RWPE2 (cell line): Measurements from ENCODE around the gene NEDD8.

Experiments
- ATAC-seq: fragments of 200-7000 bp; cut with Tn5 transposase; 3 replicates; pipeline ENCODE4 v1.9.1; 2021; ENCODE audit warnings: low read depth
- DNase-seq: peaks from one replicate; pipeline ENCODE4 v3.0.0-alpha.2; 2020; ENCODE audit warnings: low spot score
- H3K27ac ChIP-seq: fragments of 450-650 bp; 2 replicates; pipeline ENCODE4 v1.5.1; 2017; ENCODE audit warnings: mild to moderate bottlenecking; ENCODE audit not compliant: poor library complexity, severe bottlenecking
- H3K27me3 ChIP-seq: fragments of 250-450 bp; sonication (Bioruptor Pico); 2 replicates; pipeline ENCODE4 v1.5.1; 2021; ENCODE audit warnings: mild to moderate bottlenecking, moderate library complexity; ENCODE audit not compliant: insufficient read depth, poor library complexity, severe bottlenecking
- H3K36me3 ChIP-seq: fragments of 250-450 bp; sonication (Bioruptor Pico); 2 replicates; pipeline ENCODE4 v1.5.1; 2020; ENCODE audit warnings: low read depth, mild to moderate bottlenecking, moderate library complexity
- H3K4me1 ChIP-seq: fragments of 250-450 bp; sonication (Bioruptor Pico); 2 replicates; pipeline ENCODE4 v1.5.1; 2021; ENCODE audit warnings: mild to moderate bottlenecking, moderate library complexity; ENCODE audit not compliant: insufficient read depth, poor library complexity, severe bottlenecking
- H3K4me3 ChIP-seq: fragments of 250-450 bp; sonication (Bioruptor Pico); 2 replicates; pipeline ENCODE4 v1.5.1; 2021; ENCODE audit warnings: mild to moderate bottlenecking, moderate library complexity; ENCODE audit not compliant: severe bottlenecking
- H3K9me3 ChIP-seq: fragments of 250-450 bp; sonication (Bioruptor Pico); 2 replicates; pipeline ENCODE4 v1.5.1; 2021; ENCODE audit warnings: mild to moderate bottlenecking, moderate library complexity; ENCODE audit not compliant: severe bottlenecking
- CTCF ChIP-seq: fragments of 450-650 bp; IDR thresholded peaks from one replicate; pipeline ENCODE4 v1.5.1; 2017; ENCODE audit warnings: mild to moderate bottlenecking, moderate library complexity; ENCODE audit not compliant: poor library complexity, severe bottlenecking

Gene NEDD8

GRCh38 chr14:24215495-24216344 lies 16.4 kb downstream of the NEDD8 start, which contains the start of gene MDP1:
MDP1 (minus strand) TSS chr14:24216066; CDS start chr14:24215955, 111 bp downstream.
- peak; percentile 55 for ATAC-seq
- peak within 1 kb of the TSS; percentile 82 for H3K27ac ChIP-seq

GRCh38 chr14:24213866-24214662 lies 18.1 kb downstream of the NEDD8 start:
- H3K27me3 ChIP-seq, result no peaks in the 10 kb centered on the region
- peak overlapping the region; percentile 82 for H3K27ac ChIP-seq
- ATAC-seq (no peak), DNase-seq (no peak)
- H3K9me3 ChIP-seq, result no peaks in the 10 kb centered on the region
- TF ChIP-seq CTCF, result peak; percentile 10
- peaks cover 62% of the 10 kb centered on the region for H3K36me3 ChIP-seq
- peaks cover 13% of the 10 kb centered on the region for H3K4me1 ChIP-seq
- peak overlapping the region; percentile 79 for H3K4me3 ChIP-seq

More at GRCh38 chr14:24215495-24216344, 16.4 kb downstream of the NEDD8 start, which contains the start of gene MDP1:
- peaks cover 13% of the 10 kb centered on the region for H3K4me1 ChIP-seq
- DNase-seq, result peak; percentile 83
- TF ChIP-seq CTCF, result peak; percentile 91
- H3K9me3 ChIP-seq, result no peaks in the 10 kb centered on the region
- no peaks in the 10 kb centered on the region for H3K27me3 ChIP-seq
- peak within 1 kb of the TSS; percentile 54 for H3K4me3 ChIP-seq
- peaks cover 56% of the 10 kb centered on the region for H3K36me3 ChIP-seq

GRCh38 chr14:24212924-24213865 lies 19.0 kb downstream of the NEDD8 start, which contains the start of gene CHMP4A:
CHMP4A (minus strand) TSS chr14:24213488; CDS start chr14:24213439, 49 bp downstream.
- peak within 1 kb of the TSS; percentile 82 for H3K27ac ChIP-seq
- no peaks in the 10 kb centered on the region for H3K9me3 ChIP-seq
- TF ChIP-seq CTCF, result no peak
- ATAC-seq (peak; percentile 89), DNase-seq (peak; percentile 100)
- H3K4me1 ChIP-seq, result peaks cover 13% of the 10 kb centered on the region
- H3K36me3 ChIP-seq, result peaks cover 57% of the 10 kb centered on the region
- peak within 1 kb of the TSS; percentile 79 for H3K4me3 ChIP-seq
- H3K27me3 ChIP-seq, result no peaks in the 10 kb centered on the region

GRCh38 chr14:24211311-24211710 lies 20.9 kb downstream of the NEDD8 start:
- Histone ChIP-seq H3K4me1 (peaks cover 13% of the 10 kb centered on the region), H3K4me3 (no peak overlapping the region), H3K36me3 (peaks cover 56% of the 10 kb centered on the region), H3K9me3 (no peaks in the 10 kb centered on the region), H3K27ac (no peak overlapping the region), H3K27me3 (no peaks in the 10 kb centered on the region)
- ATAC-seq (no peak), DNase-seq (no peak)
- no peak for TF ChIP-seq CTCF
